ENCODE results near the gene MDN1. TPM values are rescaled to one million over a fixed set of nuclear protein-coding genes. Genes with fewer than 3 reads are reported as not detected.

MDN1 gene
- total and polyA plus RNA-seq, 10 donors = 23.0 to 56.3 (median 36.7) TPM

GRCh38 chr6:89678531-89678930 lies 141.1 kb downstream of the MDN1 start:
- no peaks in the 10 kb centered on the region for H3K27me3 ChIP-seq (replicated peaks in 1 of 7)
- no peak overlapping the region for H3K27ac ChIP-seq
- H3K36me3 ChIP-seq = peaks cover 8 to 100% (median 95%) of the 10 kb centered on the region in 6 donors
- intact Hi-C loops (cut with DNase I; ENCODE audit: low total_unique reads) = no loop called here
- TF ChIP-seq CTCF (IDR thresholded peaks at IDR 0.05 in 8 of 11, conservative IDR thresholded peaks at IDR 0.05 in 3 of 11) = no peak
- no peak for TF ChIP-seq POLR2A (IDR thresholded peaks at IDR 0.05)
- no peak for TF ChIP-seq POLR2AphosphoS5 (IDR thresholded peaks at IDR 0.05)
- no peaks in the 10 kb centered on the region for H3K9me3 ChIP-seq
- 95 to 100% (median 96%) methylated on average over 3 of the region's 3 CpGs for WGBS, 5 donors
- no peaks in the 10 kb centered on the region for H3K4me1 ChIP-seq
- DNase-seq = no peak
- H3K4me3 ChIP-seq = no peak overlapping the region

GRCh38 chr6:89675949-89676748 lies 143.4 kb downstream of the MDN1 start:
- Histone ChIP-seq H3K36me3 (peaks cover 10 to 100% (median 98%) of the 10 kb centered on the region in 6 donors), H3K27ac (no peak overlapping the region), H3K9me3 (no peaks in the 10 kb centered on the region), H3K4me1 (no peaks in the 10 kb centered on the region), H3K4me3 (no peak overlapping the region), H3K27me3 (replicated peaks in 1 of 7) (no peaks in the 10 kb centered on the region)
- intact Hi-C loops (cut with DNase I; ENCODE audit: low total_unique reads) = no loop called here
- 82 to 89% (median 84%) methylated on average over 7 of the region's 7 CpGs for WGBS, 5 donors
- TF ChIP-seq POLR2A (IDR thresholded peaks at IDR 0.05) (no peak), CTCF (IDR thresholded peaks at IDR 0.05 in 8 of 11, conservative IDR thresholded peaks at IDR 0.05 in 3 of 11) (no peak), POLR2AphosphoS5 (IDR thresholded peaks at IDR 0.05) (no peak)
- no peak for DNase-seq

- Histone ChIP-seq H3K9me3 (no peaks in the 10 kb centered on the region), H3K27me3 (replicated peaks in 1 of 7) (no peaks in the 10 kb centered on the region), H3K27ac (no peak overlapping the region), H3K36me3 (peaks cover 14 to 100% (median 88%) of the 10 kb centered on the region in 6 donors), H3K4me1 (no peaks in the 10 kb centered on the region), H3K4me3 (no peak overlapping the region)
- intact Hi-C loops (cut with DNase I; ENCODE audit: low total_unique reads) = no loop called here
- TF ChIP-seq POLR2A (IDR thresholded peaks at IDR 0.05) (no peak), CTCF (IDR thresholded peaks at IDR 0.05 in 8 of 11, conservative IDR thresholded peaks at IDR 0.05 in 3 of 11) (no peak), POLR2AphosphoS5 (IDR thresholded peaks at IDR 0.05) (no peak)
- 94 to 99% (median 95%) methylated on average over 7 of the region's 7 CpGs for WGBS, 5 donors
- DNase-seq = no peak
Measured at GRCh38 chr6:89670935-89671565, 148.5 kb downstream of the MDN1 start.

- Histone ChIP-seq H3K27ac (no peak overlapping the region), H3K4me1 (no peaks in the 10 kb centered on the region), H3K4me3 (no peak overlapping the region), H3K36me3 (peaks cover 6 to 100% (median 82%) of the 10 kb centered on the region in 6 donors), H3K9me3 (no peaks in the 10 kb centered on the region), H3K27me3 (replicated peaks in 1 of 7) (no peaks in the 10 kb centered on the region)
- intact Hi-C loops (cut with DNase I; ENCODE audit: low total_unique reads) = no loop called here
- TF ChIP-seq POLR2A (IDR thresholded peaks at IDR 0.05) = no peak
- no peak for TF ChIP-seq POLR2AphosphoS5 (IDR thresholded peaks at IDR 0.05)
- no peak for TF ChIP-seq CTCF (IDR thresholded peaks at IDR 0.05 in 8 of 11, conservative IDR thresholded peaks at IDR 0.05 in 3 of 11)
- 68 to 82% (median 75%) methylated on average over 6 of the region's 6 CpGs for WGBS, 5 donors
- no peak for DNase-seq
Measured at GRCh38 chr6:89669002-89669401, 150.6 kb downstream of the MDN1 start.
